PC-3 (cell line): Measurements from ENCODE around the gene SPOCD1. TPM values are rescaled to one million over a fixed set of nuclear protein-coding genes. Genes with fewer than 3 reads are reported as not detected.

Source experiments
- ATAC-seq: fragments of 200-7000 bp; cut with Tn5 transposase; 2 replicates; pipeline ENCODE4 v1.9.1; 2020; ENCODE audit warnings: mild to moderate bottlenecking, moderate library complexity
- BruUV-seq: library from RNA; stranded (reverse); fragments of 400-500 nt; replicated peaks from 2 replicates; lab custom pipeline; 2021; lab: Mats Ljungman, UMichigan
- CTCF ChIA-PET: fragments of 300-600 bp; sonication (Branson Sonifier 250); formaldehyde crosslinking; loops from one replicate; lab custom pipeline; 2022; ENCODE audit warnings: antibody characterized with exemption; lab: Charles Lee
- POLR2A ChIA-PET: fragments of 300-600 bp; sonication (Branson Sonifier 250); formaldehyde crosslinking; loops from one replicate; lab custom pipeline; 2022; ENCODE audit warnings: antibody characterized with exemption; ENCODE audit not compliant: unreplicated experiment; lab: Charles Lee
- DNase-seq: peaks from one replicate; pipeline ENCODE4 v3.0.0-alpha.2; 2015
- H2AFZ ChIP-seq: fragments of 300-600 bp; sonication (generic); 2 replicates; pipeline ENCODE4 v1.6.0; 2016; ENCODE audit warnings: antibody characterized with exemption, low read length
- H3F3A ChIP-seq: fragments of 300-600 bp; sonication (generic); one replicate; pipeline ENCODE4 v1.6.0; 2017; ENCODE audit warnings: antibody characterized with exemption, low read length, control low read depth, mild to moderate bottlenecking; ENCODE audit not compliant: unreplicated experiment
- H3K27ac ChIP-seq: fragments of 300-600 bp; sonication (generic); 2 replicates; pipeline ENCODE4 v1.5.1; 2016; ENCODE audit warnings: mild to moderate bottlenecking, low read length
- H3K27me3 ChIP-seq: fragments of 300-600 bp; sonication (generic); 2 replicates; pipeline ENCODE4 v1.6.1; 2016; ENCODE audit warnings: low read length, mixed read lengths
- H3K36me3 ChIP-seq: fragments of 300-600 bp; sonication (generic); 2 replicates; pipeline ENCODE4 v1.6.1; 2016; ENCODE audit warnings: low read depth, mixed run types, low read length, mixed read lengths
- H3K4me1 ChIP-seq: fragments of 300-600 bp; sonication (generic); 2 replicates; pipeline ENCODE4 v1.5.1; 2016; ENCODE audit warnings: low read length; ENCODE audit not compliant: insufficient read depth
- H3K4me2 ChIP-seq: fragments of 300-600 bp; sonication (generic); 2 replicates; pipeline ENCODE4 v1.6.0; 2016; ENCODE audit warnings: low read length
- H3K4me3 ChIP-seq: fragments of 300-600 bp; sonication (generic); 2 replicates; pipeline ENCODE4 v1.5.1; 2016; ENCODE audit warnings: mild to moderate bottlenecking, low read length, mixed read lengths
- H3K79me2 ChIP-seq: fragments of 300-600 bp; sonication (generic); 2 replicates; pipeline ENCODE4 v1.6.1; 2017; ENCODE audit warnings: low read length, mixed read lengths
- H3K9ac ChIP-seq: fragments of 300-600 bp; sonication (generic); 2 replicates; pipeline ENCODE4 v1.6.0; 2016; ENCODE audit warnings: mild to moderate bottlenecking, low read length
- H3K9me2 ChIP-seq: fragments of 300-600 bp; sonication (generic); replicated peaks from 2 replicates; pipeline ENCODE4 v1.6.1; 2016; ENCODE audit warnings: mixed run types, low read length, mixed read lengths
- H3K9me3 ChIP-seq: fragments of 300-600 bp; sonication (generic); 2 replicates; pipeline ENCODE4 v1.6.1; 2016; ENCODE audit warnings: low read length, mixed read lengths
- H4K20me1 ChIP-seq: fragments of 300-600 bp; sonication (generic); 2 replicates; pipeline ENCODE4 v1.6.1; 2016; ENCODE audit warnings: low read length, mixed read lengths
- CTCF ChIP-seq: fragments of 300-600 bp; sonication (generic); conservative IDR thresholded peaks from 2 replicates; pipeline ENCODE4 v1.5.1; 2017; ENCODE audit warnings: antibody characterized with exemption, low read depth, mild to moderate bottlenecking, low read length
- EZH2 ChIP-seq: fragments of 300-600 bp; sonication (generic); IDR thresholded peaks from one replicate; pipeline ENCODE4 v1.6.1; 2017; ENCODE audit warnings: antibody characterized with exemption, mild to moderate bottlenecking, low read length; ENCODE audit not compliant: unreplicated experiment
- EZH2phosphoT487 ChIP-seq: fragments of 300-600 bp; sonication (generic); IDR thresholded peaks from 2 replicates; pipeline ENCODE4 v1.6.1; 2018; ENCODE audit warnings: mild to moderate bottlenecking, antibody characterized with exemption, low read length, borderline replicate concordance
- intact Hi-C: fragments of 100-400 bp; cut with micrococcal nuclease; formaldehyde crosslinking; loops from 2 replicates; pipeline ENCODE4 v1.9.0; 2023
- total RNA-seq: library from RNA; depleted of rRNA; stranded (reverse); fragments of >200 nt; gene quantifications from 2 replicates; pipeline ENCODE4 v1.2.3, GENCODE V29; 2014

Gene SPOCD1
- total RNA-seq, 1 experiment from 2014 or later = 5.4 TPM

- no peaks in the 10 kb centered on the region for H3K27me3 ChIP-seq
- H3K4me3 ChIP-seq = no peak overlapping the region
- H3F3A ChIP-seq = no peaks in the 10 kb centered on the region
- no peaks in the 10 kb centered on the region for H4K20me1 ChIP-seq
- H3K4me1 ChIP-seq = peaks cover 23% of the 10 kb centered on the region
- intact Hi-C loops = no loop called here
- no peak for ATAC-seq
- POLR2A ChIA-PET = no interaction called here
- no peaks in the 10 kb centered on the region for H3K9me2 ChIP-seq
- no peak overlapping the region for H3K9ac ChIP-seq
- H3K4me2 ChIP-seq = no peak overlapping the region
- CTCF ChIA-PET = no interaction called here
- no TSS peak for BruUV-seq
- peaks cover 14% of the 10 kb centered on the region; the same call in 1 of the 2 replicates for H3K79me2 ChIP-seq
- H3K36me3 ChIP-seq = no peaks in the 10 kb centered on the region
- H3K27ac ChIP-seq = no peak overlapping the region
- no peaks in the 10 kb centered on the region for H3K9me3 ChIP-seq
- no peak overlapping the region for H2AFZ ChIP-seq
- no peak for DNase-seq
- TF ChIP-seq CTCF = no peak
Observed at GRCh38 chr1:31801458-31801857, 14.4 kb downstream of the SPOCD1 start.

- intact Hi-C loops = no loop called here
- ATAC-seq (no peak), DNase-seq (no peak)
- Histone ChIP-seq H3K9me2 (no peaks in the 10 kb centered on the region), H3K4me2 (no peak overlapping the region), H3K79me2 (peaks cover 14% of the 10 kb centered on the region; the same call in 1 of the 2 replicates), H3K9ac (no peak overlapping the region), H3K36me3 (no peaks in the 10 kb centered on the region), H3K4me1 (peaks cover 23% of the 10 kb centered on the region), H3K27ac (no peak overlapping the region), H4K20me1 (no peaks in the 10 kb centered on the region), H3K9me3 (no peaks in the 10 kb centered on the region), H3K27me3 (no peaks in the 10 kb centered on the region), H2AFZ (no peak overlapping the region), H3K4me3 (no peak overlapping the region), H3F3A (no peaks in the 10 kb centered on the region)
- no peak for TF ChIP-seq EZH2
- TF ChIP-seq EZH2phosphoT487 = no peak
- TF ChIP-seq CTCF = no peak
- ChIA-PET POLR2A (no interaction called here), CTCF (no interaction called here)
- no TSS peak for BruUV-seq
Observed at GRCh38 chr1:31800674-31800967, 15.2 kb downstream of the SPOCD1 start.

DNA sequence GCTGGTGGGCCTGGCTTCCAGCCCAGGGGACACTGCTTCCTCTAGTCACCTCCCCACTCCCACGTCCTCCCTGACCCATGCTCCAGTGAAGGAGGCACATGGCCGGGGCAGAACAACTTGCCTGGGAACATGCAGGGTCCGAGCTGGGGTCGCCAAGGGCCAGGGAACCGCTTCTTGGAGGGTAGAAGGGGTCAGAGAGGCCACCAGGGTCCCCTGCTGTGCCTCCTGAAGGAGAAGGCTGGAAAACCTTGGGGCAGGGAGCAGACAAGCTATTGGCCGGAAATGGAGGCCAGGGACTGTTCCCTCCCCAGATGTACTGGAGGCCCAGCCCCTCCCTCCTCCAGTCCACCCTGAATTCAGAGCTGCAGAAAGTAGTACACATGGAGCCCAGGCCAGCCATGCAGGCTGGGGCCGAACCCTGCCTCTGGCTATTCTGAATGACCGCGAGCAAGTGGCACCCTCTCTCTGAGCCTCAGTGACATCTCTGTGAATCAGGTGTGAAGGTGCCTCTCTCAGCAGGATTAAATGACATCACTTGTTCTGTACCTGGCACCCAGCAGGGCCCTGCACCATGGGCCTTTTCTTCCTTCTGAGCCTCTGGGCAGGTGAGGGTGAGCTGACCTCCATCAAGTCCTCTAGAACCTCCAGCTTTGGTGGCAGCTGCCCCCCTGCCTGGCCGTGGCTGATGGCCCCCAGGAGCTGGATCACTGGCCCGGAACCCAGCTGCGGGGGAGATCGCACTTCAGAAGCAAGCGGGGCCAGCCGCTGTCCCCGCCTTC is 15.7 kb downstream of the SPOCD1 start:
- Histone ChIP-seq H3K27ac (no peak overlapping the region), H3K79me2 (peaks cover 14% of the 10 kb centered on the region; the same call in 1 of the 2 replicates), H2AFZ (no peak overlapping the region), H3K9me2 (no peaks in the 10 kb centered on the region), H3K36me3 (no peaks in the 10 kb centered on the region), H3K9ac (no peak overlapping the region), H3K4me1 (peaks cover 23% of the 10 kb centered on the region), H3K9me3 (no peaks in the 10 kb centered on the region), H4K20me1 (no peaks in the 10 kb centered on the region), H3K4me3 (no peak overlapping the region), H3F3A (no peaks in the 10 kb centered on the region), H3K27me3 (no peaks in the 10 kb centered on the region), H3K4me2 (no peak overlapping the region)
- no TSS peak for BruUV-seq
- POLR2A ChIA-PET = no interaction called here
- CTCF ChIA-PET = interaction anchor here (0.6 kb wide), 1 partner anchor 11 kb away, joined by 4 read pairs; no protein-coding TSS in a partner anchor
- TF ChIP-seq EZH2 (no peak), CTCF (no peak), EZH2phosphoT487 (no peak)
- ATAC-seq = no peak
- intact Hi-C loops = no loop called here
- DNase-seq = no peak
